ENCODE data around the gene RIMS3.
A peak's percentile ranks its signal among the peaks of the same experiment; 100 is the strongest.

The RIMS3 gene

DNA sequence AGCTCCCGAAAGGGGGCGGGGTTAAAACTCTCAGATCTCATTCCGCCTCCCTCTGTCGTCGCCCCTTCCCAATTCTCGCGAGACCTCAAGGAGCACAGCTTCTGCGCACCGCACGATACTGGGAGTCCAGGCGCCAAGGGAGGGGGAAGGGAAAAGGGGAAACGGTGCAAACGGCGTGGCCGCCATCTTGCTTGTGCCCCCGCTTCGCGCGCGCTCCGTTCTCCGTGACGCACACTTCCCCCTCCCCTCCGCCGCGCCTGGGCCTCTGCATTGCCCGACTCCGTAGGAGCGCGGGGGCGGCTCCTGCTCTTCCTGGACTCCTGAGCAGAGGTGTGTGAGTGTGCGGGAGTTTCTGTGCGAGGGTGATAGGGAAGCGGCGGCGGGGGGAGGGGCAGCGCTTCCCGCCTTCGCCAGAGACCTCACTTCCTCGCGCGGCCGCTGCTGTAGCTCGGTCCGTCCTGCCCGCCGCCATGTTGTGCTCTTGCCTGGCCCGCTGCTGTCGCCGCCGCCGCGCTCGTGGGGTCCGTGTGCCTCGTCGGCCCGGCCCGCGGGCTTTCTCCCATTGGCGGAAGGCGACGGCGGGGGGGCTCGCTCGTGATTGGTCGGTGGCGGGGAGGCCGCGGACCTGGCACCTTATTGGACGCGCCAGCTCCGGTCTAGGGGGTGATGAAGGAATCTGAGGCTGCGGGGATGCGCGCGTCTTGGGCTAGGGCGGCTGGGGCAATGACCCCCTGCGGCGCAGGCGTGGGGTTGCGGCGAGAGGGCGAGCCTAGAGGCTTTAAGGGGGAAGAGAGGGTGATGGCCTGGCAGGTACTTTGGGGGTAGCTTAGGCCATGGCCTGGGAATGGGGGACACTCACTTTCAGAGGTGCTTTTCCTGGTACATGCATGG lies 26.3 kb upstream of the RIMS3 start, which contains the start of gene NFYC:
TSS of gene NFYC (plus strand) at position 167 of the 891 bp plus-strand sequence. CDS start 47,140 bp downstream, outside the sequence.
- DNase-seq: peak; percentile 80 to 99 (median 93)

DNA sequence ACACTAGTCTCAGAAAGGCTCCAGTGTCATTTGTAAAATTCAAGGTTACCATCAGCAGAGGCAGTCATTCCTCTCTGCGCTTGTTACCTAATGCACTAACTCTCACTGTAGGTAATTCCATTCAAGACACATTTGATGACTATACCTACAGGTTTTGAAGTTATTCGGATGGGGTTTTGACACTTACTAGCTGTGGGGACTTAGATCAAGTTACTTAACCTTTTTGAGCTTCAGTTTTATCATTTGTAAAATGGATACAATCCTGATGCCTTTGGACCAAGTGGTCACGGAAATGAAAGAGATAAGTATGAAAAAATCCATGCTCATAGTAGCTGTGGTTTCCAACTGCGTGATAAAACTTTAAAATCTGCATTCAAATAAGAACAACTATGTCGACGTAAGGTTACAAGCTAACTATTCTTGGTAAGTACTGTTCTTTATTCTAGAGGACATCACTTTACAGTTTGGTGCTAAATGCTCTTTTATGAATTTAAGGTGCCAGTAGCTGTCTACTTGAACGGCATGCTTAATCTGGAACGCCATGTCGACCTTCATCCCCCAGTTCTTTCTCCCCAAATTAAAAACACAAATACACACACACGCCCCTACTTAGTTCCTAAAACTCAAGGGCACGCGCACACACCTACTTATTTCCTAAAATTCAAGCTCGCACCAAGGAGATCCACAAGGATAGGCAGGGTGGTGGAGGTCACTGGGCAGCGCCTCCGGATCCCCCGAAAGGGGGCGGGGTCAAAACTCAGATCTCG lies 25.5 kb upstream of the RIMS3 start:
- peak in 1 of 5 experiments; percentile 24 for DNase-seq

DNA sequence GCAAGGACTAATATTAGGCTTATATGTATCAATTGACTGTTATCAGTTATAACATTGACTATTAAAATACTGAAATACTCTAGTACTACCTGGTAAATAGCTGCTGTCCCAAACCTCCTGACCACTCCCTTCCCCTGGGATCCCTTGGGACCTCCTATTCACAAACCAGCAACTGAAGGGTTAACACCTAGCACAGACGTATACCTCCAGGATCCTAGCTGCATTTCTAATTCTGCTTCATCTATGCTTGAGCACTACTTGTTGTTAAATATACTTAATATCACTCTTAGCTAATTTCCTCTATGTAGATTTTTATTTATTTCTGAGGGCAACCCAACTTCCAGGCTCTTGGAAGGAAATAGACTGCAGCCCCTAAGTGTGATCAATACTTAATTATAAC lies 24.3 kb upstream of the RIMS3 start:
- no peak for DNase-seq

DNA sequence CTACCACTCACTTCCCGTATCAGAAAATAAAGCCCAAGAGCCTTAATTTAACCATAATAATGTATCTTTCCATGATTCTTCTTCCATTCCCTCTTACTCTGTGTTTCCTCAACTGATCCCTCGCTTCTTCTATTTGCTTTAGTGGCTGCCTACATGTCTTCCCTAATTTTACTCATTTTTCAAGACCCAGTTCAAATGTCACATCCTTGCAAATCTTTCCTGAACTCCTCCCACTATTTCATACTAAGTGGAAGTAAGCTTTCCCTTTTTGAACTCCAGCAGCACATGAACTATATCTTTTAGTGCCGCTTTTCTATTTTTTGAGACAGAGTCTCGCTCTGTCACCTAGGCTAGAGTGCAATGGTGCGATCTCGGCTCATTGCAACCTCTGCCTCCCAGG lies 22.2 kb upstream of the RIMS3 start:
- no peak for DNase-seq

DNA sequence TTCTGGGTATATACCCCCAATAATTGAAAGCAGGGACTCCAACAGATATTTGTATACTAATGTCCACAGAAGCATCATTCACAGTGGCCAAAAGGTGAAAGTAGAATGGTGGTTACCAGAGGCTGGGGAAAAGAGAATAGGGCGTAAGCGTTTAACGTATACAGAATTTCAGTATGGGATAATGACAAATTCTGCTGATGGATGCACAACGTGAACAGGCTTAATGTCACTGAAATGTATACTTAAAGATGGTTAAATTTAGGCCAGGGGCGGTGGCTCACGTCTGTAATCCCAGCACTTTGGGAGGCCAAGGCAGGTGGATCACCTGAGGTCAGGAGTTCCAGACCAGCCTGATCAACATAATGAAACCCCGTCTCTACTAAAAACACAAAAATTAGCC lies 21.6 kb upstream of the RIMS3 start:
- no peak for DNase-seq

DNA sequence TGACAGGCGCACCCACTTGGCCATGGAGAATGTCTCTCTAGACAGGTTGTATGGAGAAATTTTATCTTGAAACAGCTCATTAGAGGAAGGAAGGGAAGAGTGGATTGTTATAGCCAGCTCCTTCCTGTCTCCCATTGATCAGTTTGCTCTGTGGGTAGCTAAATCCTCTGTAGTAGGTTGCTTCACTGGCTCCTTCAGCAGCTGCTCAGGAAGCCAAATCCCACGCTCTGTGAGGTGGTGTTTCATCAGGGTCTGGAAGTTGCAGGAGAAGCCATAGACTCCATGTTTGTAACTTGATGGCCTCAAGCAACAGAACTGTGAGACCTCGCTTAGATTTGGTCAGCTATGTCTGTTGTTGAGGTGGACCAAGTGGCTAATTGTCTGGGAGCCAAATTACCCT lies 19.2 kb upstream of the RIMS3 start:
- DNase-seq: no peak

DNA sequence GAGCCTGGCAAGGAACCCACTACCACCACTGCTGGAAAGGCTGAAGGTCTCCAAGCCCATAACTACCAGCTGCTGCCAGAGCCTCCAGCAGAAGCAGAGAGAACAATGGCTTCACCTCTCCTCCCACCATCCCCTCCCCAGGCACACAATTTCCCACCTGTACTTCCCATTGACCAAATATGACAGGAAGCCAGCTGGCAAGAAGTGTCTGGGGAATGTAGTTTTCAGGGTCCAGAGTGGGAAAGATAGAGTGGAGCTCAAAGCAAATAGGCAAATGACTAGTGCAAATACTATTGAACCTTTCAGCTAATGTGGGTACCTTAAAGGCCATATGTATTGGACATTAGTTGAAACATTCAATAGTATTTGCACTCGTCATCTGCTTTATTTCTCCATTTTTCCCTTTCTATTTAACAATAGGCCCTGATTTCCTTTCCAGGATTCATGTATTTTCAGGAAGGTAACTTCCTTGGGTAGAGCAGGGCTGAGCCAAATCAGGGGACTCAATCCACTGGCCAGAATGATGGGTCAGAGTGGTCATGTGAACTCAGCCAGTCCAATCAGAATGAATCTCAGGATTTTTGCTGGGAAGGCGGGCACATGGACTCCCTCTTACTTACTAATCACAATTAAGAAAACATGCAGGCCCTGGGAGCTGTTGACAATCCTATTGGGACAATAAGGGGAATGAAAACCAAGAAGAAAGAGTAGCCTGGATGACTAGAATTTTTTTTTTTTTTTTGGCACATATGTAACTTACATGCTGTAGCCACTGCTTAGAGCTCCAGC lies 13.9 kb upstream of the RIMS3 start:
- no peak for DNase-seq

DNA sequence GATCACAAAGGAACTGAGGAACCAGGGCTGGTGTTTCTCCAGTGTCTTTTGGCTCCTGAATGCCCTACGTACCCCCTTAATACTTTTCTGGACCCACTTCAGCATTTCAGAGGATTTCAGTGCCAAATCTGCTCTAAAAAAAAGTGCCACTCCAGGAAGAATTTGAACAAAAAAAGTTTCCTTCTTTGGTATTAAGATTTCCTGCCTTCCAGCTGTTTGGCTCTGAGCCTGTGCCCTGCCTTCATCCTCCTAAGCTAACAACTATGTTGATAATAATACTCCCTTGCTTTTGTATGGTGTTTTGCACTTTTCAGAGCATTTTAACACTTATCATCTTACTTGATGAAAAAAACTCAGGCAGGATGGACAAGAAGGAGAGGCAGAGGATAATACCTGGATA lies 11.0 kb upstream of the RIMS3 start:
- no peak for DNase-seq

DNA sequence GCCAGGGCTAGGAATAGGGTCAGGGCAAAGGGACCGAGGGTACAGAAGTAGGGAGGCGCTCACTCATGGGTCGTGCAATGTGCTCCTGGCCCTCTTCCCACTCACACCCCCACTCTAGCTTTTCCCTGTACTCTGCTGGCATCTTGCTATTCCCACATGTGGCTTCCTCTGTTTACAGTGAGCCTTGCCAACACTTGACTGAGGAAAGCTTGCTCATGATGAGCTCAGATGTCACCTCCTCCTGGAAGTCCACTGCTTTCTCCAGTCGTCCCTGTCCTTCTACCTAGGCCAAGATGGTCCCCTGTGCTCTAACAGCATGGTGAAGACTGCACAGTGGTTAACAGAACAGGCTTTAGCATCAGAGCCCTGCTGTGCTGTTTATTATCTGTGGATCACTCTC lies 8.0 kb upstream of the RIMS3 start:
- no peak for DNase-seq

DNA sequence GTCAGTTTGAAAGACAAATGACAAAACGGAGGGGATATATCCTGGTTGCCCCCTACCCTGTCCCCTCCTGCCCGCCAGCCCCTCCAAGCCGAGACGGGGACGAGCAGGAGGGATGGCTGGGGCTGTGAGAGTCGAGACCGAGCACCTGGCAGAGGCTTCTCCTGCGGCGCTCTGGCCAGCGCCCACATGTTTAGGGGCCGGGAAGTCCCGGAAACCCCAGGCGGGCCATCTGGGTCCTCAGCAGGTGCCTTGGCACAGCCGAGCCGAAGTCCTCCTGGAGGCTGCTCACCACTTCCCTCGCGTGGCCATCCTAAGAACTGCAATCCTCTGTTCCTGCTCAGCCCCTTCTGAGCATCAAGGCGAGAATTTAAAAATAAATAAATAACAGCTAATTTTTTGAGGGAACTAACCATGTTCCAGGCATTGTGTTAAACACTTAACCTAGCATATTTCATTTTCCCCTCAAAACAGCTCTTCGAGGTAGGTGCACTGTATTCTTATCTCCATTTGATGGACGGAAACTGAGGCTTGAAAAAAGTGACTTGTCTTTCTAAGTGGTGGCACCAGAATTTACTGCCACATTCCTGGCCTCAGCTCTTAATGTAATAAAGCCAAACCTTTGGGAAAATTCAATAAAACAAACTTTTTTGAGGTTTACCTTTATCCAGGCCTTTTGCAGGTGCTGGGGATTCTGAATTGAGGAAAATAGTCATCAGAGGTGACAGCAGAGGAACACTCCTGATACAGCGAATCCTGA lies 3.5 kb upstream of the RIMS3 start:
- peak; percentile 67 to 79 (median 72) for DNase-seq

DNA sequence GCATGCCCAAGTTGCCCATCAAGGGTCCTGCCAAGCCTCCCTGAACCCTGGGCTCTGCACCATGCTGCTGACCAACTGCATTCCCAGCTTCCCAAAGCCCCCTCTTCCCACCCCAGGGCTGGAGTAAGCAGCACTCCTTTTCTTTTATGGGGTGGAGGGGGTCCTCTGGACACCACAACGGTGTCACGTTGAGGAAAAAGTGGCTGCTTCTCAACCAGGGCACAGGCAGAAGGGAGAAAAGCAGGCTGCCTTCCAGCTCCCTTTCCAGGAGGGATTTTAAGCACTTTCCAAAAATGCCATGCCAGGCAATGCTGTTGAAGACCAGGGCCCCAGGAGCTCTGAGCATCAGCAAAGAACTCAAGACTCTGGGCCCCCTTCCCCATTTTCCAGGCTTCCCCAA lies 691 bp downstream of the RIMS3 start:
- no peak for DNase-seq

DNA sequence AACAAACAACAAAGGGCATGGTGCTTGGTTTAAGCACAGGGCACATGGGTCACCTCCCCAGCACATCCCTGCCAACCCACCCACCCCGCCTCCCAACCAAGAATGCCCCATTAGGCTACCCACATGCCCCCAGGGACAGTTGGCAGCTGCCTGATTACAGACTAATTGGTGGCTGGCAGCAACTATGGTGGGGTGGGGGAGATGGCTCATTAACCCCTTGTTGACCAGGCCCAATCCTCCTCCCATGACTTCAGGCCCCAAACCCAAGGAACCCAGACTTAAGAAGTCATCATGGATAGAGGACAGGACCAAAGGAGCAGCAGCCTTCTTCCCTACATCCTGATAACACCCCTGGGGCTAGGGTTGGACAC lies 1.3 kb downstream of the RIMS3 start:
- DNase-seq: no peak

DNA sequence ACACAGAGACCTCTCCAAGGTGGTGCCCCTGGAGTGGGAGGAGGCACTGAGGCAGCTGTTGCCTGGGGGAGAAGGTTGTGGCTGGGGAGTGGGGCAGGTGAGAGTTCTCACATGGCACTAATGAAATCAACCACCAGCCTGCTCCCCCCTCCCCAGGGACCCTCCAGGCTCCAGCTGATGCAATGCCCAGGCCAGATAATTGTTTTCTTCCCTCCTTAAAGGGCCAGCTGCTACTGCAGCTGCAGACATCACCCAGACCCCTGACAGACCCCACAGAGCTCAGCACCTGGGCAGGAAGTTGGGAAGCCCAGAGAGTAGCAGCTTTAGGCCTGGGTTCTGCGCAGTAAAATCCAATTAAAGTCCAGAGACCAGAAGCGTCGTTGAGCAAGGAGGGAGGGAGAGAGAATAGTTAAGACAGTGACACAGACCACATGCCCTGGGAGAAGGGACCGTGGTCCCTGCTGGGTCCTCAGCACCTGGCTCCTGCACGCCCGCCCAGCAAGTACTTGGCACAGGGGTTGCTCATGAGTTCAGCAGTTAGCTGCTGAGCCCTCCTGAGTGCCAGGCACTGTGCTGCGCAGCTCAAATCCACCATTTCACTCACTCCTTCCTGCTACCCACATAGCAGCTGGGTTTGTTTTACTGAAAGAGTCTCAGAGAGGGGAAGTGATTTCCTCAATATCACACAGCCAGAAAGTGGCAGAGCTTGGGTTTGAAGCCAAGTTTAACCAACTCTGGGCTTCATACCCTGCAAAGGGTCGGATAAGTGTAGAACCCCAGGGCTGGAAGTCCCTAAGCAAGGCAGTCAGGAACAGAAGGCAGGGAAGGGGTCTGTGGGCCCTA lies 1.9 kb downstream of the RIMS3 start:
- no peak for DNase-seq

DNA sequence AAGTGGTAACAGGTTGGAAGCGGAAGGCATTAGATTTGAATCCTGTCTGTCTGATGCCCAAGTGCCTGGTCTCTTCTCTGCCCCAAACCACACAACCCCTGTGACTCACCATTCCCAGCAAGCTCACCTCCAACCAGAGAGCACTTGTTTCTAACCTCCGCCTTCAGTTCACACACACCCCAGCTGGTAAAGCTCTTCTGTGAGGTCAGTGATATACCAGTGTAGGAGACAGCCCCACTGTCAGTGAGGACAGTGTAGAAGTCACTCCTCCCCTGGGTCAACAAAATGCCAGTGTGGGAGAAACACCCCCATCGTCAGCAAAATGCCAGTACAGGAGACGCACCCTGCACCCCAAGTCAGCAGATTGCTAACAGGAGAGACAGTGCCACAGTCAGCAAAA lies 2.6 kb downstream of the RIMS3 start:
- no peak for DNase-seq

DNA sequence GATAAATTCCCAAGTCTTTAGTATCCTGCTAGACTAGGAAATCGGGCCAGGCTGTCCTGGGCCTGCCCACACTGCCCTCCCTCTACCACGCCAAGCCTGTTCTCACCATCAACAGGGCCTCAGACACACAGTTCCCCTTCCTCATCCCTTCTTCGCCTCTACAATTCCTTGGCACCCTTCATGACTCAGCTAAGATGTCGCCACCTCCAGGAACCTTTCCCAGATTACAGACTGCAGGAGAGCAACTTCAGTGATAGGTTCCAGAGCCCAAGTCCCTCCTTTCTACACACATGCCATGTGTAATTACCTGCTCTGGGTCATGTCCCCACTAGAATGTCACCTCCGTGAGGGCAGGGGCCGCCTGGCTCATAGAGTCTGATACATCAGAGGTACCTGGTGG lies 3.3 kb downstream of the RIMS3 start:
- DNase-seq: no peak

DNA sequence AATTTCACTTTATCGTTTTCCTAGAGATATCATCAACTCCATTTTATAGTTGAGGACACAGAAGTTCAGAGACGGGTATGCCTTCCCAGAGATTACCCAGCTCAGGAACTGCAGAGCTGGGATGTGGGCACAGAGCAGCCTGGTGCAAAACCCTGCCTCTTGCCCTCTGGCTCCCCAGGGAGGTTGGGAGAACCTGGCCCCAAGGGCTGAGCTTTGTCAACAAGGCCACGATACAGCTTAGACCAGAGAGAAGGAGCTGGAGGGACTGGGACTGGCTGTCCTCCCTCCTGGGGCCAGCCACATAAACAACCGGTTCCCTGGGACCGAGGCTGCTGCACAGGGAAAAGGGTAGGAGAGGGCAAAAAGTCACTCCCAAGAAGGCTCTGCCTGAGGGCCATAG lies 3.8 kb downstream of the RIMS3 start:
- DNase-seq: no peak

DNA sequence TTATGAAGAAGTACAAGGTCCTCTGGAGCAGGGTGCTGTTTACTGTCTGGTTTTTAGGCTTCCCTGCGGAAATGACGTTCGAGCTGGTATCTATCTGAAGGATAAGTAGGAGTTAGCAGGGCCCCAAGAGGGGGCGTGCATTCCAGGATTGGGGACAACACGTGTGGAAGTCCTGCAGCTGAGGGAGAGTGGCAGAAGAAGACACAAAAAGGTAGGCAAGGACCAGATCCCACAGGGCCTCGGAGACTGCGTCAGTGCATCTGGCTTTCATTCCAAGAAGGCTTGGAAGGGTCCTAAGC lies 5.9 kb downstream of the RIMS3 start:
- no peak for DNase-seq

DNA sequence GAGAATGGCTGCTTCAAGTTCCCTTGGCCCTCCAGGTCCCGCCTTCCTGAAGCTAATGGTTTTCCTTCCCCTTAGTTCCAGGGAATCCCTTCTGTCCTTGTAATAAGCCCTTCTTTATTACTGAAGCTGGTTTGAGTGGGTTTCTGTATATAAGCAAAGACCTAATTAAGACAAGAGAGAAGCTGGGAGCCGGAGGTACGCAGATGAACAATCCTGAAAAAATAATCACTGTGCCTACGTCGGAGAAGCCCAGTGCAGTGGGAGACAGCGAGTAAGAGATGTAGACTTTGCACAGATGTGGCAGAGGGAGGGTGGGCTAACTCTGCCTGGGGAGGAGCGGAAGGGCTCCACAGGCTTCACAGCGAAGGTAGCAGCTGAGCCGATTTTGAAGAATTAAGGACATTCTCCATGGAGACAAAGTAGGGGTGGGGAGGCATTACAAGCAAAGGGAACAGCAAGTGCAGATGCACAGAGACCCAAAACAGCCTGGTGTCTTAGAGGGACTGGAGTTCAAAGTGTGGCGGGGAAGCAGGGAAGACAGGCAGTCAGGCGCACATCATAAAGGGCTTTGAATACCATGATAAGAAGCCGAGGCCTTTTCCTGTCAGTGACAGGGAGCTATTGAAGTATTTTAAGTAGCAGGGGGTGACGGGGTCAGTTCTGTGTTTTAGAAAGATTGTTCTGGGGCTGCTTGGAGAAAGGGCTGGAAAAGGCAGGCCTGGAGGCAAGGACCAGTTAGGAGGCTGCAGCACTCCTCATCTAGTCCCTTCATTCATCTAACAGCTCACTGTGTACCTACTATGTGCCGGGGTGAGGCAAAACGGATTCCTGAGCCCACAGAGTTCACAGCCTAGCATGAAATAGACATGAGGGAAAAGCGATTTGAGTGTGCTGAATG lies 6.5 kb downstream of the RIMS3 start:
- no peak for DNase-seq

DNA sequence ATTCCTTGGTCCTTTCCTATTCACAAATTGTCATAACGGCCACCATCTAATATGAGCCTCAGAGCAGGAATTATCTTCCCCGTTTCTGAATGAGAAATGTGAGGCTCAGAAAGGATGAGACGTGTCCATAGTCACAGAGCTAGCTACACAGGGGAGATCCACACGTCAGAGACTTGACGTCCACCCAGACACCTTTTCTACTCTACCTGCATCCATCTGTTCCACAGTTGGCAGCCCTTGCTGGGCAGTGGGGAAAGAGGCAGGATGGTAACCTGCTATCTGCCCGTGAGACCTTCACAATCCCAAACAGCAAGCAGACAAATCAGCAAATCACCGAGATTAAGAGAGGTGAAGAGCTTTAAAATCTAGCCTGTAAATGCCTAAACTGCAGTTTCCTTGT lies 8.4 kb downstream of the RIMS3 start:
- no peak for DNase-seq

DNA sequence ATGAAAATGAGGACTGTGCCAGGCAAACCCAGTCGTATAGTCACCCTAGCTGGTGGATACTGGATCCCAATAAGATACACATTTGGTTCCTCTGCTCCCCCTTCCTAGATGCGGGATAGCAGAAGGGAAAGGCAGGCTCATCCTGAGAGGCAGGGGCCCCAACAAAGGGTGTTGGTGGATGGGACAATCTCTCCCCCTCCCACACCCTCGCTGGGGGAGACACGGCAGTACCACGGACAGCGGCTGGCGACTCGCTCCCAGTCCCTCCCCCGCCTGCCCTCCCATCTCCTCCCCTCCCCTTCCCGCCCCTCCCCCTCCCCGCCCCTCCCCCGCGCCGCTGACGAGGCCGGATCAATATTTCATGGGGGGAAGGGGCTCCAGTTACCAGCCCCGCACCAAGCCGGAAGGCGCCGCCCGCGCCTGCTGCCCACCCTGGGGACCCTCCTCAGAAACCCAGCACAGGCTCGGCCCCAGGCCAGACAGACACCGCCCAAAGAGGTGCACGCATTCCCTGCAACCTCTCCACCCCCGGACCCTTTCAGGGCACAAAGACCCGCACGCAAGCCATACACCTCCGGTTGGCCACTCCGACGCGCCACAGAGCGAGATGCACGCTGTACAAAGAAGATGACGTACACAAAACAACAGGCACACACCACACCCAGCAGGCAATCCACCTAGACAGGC lies 11.5 kb downstream of the RIMS3 start:
- DNase-seq: no peak

Measured in T-helper 2 cell (primary cell).